HL-60 (cell line): ENCODE measurements around the gene PRR18.

ENCODE experiments used
- DNase-seq, 2 experiments: peaks; one replicate each; pipeline ENCODE4 v3.0.0-alpha.2; 2010 to 2020; ENCODE audit warnings: low read depth in 1 of 2, low spot score in 1 of 2
- H3K27ac ChIP-seq: fragments of 250-450 bp; sonication (Bioruptor Pico); replicated peaks from 2 replicates; pipeline ENCODE4 v1.5.1; 2020; ENCODE audit warnings: mild to moderate bottlenecking, moderate library complexity
- H3K27me3 ChIP-seq: fragments of 250-450 bp; sonication (Bioruptor Pico); 2 replicates; pipeline ENCODE4 v1.5.1; 2021; ENCODE audit warnings: mild to moderate bottlenecking, moderate library complexity; ENCODE audit not compliant: insufficient read depth, poor library complexity, severe bottlenecking
- H3K4me3 ChIP-seq: replicated peaks from 2 replicates; pipeline ENCODE4 v1.5.1; 2011; ENCODE audit warnings: mild to moderate bottlenecking, control low read depth, low read length; ENCODE audit not compliant: insufficient read depth
- CTCF ChIP-seq: IDR thresholded peaks from one replicate; pipeline ENCODE4 v1.5.1; 2011; ENCODE audit warnings: low read length, control low read depth, inconsistent platforms; ENCODE audit not compliant: insufficient read depth
- GABPA ChIP-seq: IDR thresholded peaks from 2 replicates; pipeline ENCODE4 v1.6.1; 2012; ENCODE audit warnings: low read depth
- POLR2AphosphoS5 ChIP-seq: IDR thresholded peaks from 2 replicates; pipeline ENCODE4 v1.6.1; 2012; ENCODE audit warnings: low read depth
- REST ChIP-seq: IDR thresholded peaks from 2 replicates; pipeline ENCODE4 v1.6.1; 2012; ENCODE audit warnings: low read depth; ENCODE audit not compliant: insufficient replicate concordance
- SPI1 ChIP-seq: IDR thresholded peaks from 2 replicates; pipeline ENCODE4 v1.6.1; 2012; ENCODE audit warnings: low read depth, mild to moderate bottlenecking, borderline replicate concordance

Gene PRR18

DNA sequence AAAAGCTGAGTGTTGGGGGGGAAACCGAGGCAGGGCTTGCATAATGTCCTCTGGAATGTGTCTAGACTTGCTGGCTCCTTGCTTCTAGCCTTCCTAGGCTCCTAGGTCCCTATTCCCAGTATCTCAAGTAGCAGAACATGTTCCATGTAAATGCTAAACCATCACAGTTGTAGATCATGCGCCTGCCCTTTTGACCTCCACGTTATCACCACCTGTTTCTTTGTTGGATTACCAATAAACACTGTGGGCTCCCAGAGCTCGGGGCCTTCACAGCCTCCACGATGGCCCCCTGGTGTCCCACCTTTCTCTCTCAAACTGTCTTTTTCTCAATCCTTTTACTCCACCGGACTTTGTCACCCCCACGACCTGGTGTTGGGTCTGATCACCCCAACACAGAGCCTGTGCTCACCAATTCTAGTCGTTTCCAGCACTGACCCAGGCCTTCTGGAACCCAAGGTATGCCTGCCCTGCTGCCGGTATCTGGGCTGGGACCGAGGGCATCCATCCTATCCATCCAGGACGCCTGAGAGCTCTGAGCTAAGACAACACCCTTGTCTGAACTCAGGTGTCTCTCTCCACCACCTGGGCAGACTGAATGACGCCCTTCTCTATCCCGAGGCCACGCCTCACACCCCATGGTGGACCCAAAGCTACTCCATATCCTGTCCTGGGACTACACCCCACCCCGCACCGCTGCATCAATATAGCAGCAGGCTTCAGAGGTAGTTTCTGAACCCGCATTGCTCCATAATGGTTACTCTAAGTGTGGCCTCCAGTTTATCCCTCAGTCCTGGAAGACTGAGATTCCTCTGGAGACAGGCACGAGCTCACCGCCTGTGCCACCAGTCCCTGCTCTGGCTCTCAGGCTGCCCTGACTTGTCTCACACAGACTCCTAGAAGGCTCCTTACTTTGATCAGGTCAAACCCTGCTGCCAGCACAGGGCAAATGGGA lies 9.3 kb upstream of the PRR18 start:
- TF ChIP-seq GABPA (no peak), SPI1 (no peak), POLR2AphosphoS5 (no peak), REST (no peak), CTCF (no peak)
- no peak overlapping the region for H3K27ac ChIP-seq
- H3K4me3 ChIP-seq, result no peak overlapping the region
- DNase-seq, result no peak
- H3K27me3 ChIP-seq, result no peaks in the 10 kb centered on the region

GRCh38 chr6:166315436-166315835 lies 7.2 kb upstream of the PRR18 start:
- H3K27ac ChIP-seq, result no peak overlapping the region
- no peak for TF ChIP-seq CTCF
- H3K4me3 ChIP-seq, result no peak overlapping the region
- no peaks in the 10 kb centered on the region for H3K27me3 ChIP-seq
- no peak for DNase-seq

DNA sequence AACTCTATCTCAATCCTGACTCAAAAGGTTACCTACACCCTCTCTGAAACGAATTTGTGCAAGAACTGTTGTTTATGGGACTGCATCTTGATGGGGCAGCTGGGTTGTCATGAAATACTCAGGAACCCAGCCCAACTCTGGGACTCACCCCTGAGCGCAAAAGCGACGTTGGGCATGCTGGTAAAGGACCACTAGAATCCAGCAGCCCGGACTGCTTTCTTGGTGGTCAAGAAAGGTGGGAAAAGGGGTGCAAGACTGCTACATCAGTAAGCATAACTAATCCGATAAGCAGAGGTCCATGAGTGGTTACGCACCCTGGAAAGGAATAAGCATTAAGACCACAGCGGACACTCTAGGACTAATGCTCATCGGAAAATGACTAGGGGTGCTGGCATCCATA lies 6.3 kb upstream of the PRR18 start:
- DNase-seq, result no peak
- no peak overlapping the region for H3K4me3 ChIP-seq
- H3K27me3 ChIP-seq, result peaks cover 2% of the 10 kb centered on the region
- no peak overlapping the region for H3K27ac ChIP-seq
- TF ChIP-seq SPI1 (no peak), REST (no peak), POLR2AphosphoS5 (no peak), CTCF (no peak), GABPA (no peak)
